ENCODE results near the gene INTS1. TPM values are rescaled to one million over a fixed set of nuclear protein-coding genes. Genes with fewer than 3 reads are reported as not detected.

Gene INTS1
- total and polyA plus RNA-seq, 4 donors: 31.2 to 121 (median 46.0) TPM

DNA sequence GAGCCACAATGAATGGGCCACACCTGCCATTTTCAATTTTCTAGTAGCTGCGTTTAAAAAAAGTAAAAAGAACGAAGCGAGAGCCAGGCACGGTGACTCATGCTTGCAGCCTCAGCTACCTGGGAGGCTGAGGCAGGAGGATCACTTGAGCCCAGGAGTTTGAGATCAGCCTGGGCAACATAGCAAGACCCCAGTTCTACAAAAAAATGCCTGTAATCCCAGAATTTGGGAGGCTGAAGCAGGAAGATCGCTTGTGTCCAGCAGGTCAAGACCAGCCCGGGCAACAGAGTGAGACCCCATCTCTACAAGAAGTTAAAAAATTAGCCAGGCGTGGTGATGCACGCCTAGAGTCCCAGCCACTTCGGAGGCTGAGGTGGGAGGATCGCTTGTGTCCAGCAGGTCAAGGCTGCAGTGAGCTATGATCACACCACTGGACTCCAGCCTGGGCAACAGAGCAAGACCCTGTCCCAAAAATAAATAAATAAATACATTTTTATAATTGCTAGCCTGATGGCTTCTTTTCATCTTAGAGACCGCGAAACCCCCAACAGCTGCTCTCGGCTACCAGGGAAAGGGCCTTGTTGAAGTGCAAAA lies 77.0 kb downstream of the INTS1 start:
- peaks cover 0 to 20% (median 2%) of the 10 kb centered on the region in 3 donors for H3K27me3 ChIP-seq (ENCODE audit: control insufficient read depth in 3 of 3, insufficient read depth in 3 of 3, low read length in 2 of 3)
- no peak overlapping the region for H3K9ac ChIP-seq (ENCODE audit: insufficient read depth in 1 of 2, low read length in 2 of 2)
- H3K27ac ChIP-seq (ENCODE audit: low read depth in 1 of 2, low read length in 1 of 2): no peak overlapping the region
- H3K4me1 ChIP-seq (ENCODE audit: control insufficient read depth in 5 of 5, insufficient read depth in 5 of 5, low read length in 5 of 5): peaks cover 0 to 8% (median 0%) of the 10 kb centered on the region in 5 donors
- H3K9me3 ChIP-seq (ENCODE audit: control insufficient read depth in 4 of 4, insufficient read depth in 3 of 4, low read length in 3 of 4): peaks cover 0 to 4% (median 0%) of the 10 kb centered on the region in 4 donors
- 91 to 92% methylated on average over 13 of the region's 13 CpGs for WGBS, 2 donors
- TF ChIP-seq, protein P1, sequence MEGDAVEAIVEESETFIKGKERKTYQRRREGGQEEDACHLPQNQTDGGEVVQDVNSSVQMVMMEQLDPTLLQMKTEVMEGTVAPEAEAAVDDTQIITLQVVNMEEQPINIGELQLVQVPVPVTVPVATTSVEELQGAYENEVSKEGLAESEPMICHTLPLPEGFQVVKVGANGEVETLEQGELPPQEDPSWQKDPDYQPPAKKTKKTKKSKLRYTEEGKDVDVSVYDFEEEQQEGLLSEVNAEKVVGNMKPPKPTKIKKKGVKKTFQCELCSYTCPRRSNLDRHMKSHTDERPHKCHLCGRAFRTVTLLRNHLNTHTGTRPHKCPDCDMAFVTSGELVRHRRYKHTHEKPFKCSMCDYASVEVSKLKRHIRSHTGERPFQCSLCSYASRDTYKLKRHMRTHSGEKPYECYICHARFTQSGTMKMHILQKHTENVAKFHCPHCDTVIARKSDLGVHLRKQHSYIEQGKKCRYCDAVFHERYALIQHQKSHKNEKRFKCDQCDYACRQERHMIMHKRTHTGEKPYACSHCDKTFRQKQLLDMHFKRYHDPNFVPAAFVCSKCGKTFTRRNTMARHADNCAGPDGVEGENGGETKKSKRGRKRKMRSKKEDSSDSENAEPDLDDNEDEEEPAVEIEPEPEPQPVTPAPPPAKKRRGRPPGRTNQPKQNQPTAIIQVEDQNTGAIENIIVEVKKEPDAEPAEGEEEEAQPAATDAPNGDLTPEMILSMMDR (IDR thresholded peaks at IDR 0.05; ENCODE audit: control extremely low read depth, extremely low read depth): no peak
- DNase-seq: no peak
- ATAC-seq (ENCODE audit: insufficient read depth, low FRiP score): no peak
- H3K36me3 ChIP-seq (ENCODE audit: control insufficient read depth in 4 of 4, insufficient read depth in 4 of 4, low read length in 4 of 4): no peaks in the 10 kb centered on the region
- H3K4me3 ChIP-seq: no peak overlapping the region

DNA sequence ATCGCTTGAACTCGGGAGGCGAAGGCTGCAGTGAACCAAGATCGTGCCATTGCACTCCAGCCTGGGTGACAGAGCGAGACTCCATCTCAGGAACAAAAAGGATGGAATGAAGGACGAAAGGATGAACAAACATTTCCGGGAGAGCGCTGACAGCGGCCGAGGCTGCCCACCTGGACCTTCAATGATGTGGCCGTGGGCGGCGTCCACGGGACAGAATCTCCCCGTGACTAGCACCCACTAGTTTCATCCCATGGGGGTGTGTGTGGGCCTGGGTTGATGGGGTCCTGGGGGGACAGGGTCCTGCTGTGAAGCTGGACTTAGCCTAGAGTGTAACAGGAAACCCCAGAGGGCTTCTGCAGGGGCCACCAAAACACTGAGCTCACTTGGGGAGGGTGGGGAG lies 77.7 kb downstream of the INTS1 start:
- TF ChIP-seq, protein P1 (IDR thresholded peaks at IDR 0.05; ENCODE audit: control extremely low read depth, extremely low read depth): no peak
- H3K9ac ChIP-seq (ENCODE audit: insufficient read depth in 1 of 2, low read length in 2 of 2): no peak overlapping the region
- 92 to 94% methylated on average over 15 of the region's 15 CpGs for WGBS, 2 donors
- ATAC-seq (ENCODE audit: insufficient read depth, low FRiP score): no peak
- H3K27ac ChIP-seq (ENCODE audit: low read depth in 1 of 2, low read length in 1 of 2): no peak overlapping the region
- DNase-seq: no peak
- no peak overlapping the region for H3K4me3 ChIP-seq
- peaks cover 0 to 16% (median 2%) of the 10 kb centered on the region in 3 donors for H3K27me3 ChIP-seq (ENCODE audit: control insufficient read depth in 3 of 3, insufficient read depth in 3 of 3, low read length in 2 of 3)
- no peaks in the 10 kb centered on the region for H3K36me3 ChIP-seq (ENCODE audit: control insufficient read depth in 4 of 4, insufficient read depth in 4 of 4, low read length in 4 of 4)
- H3K4me1 ChIP-seq (ENCODE audit: control insufficient read depth in 5 of 5, insufficient read depth in 5 of 5, low read length in 5 of 5): peaks cover 0 to 8% (median 0%) of the 10 kb centered on the region in 5 donors
- H3K9me3 ChIP-seq (ENCODE audit: control insufficient read depth in 4 of 4, insufficient read depth in 3 of 4, low read length in 3 of 4): peaks cover 0 to 4% (median 0%) of the 10 kb centered on the region in 4 donors

DNA sequence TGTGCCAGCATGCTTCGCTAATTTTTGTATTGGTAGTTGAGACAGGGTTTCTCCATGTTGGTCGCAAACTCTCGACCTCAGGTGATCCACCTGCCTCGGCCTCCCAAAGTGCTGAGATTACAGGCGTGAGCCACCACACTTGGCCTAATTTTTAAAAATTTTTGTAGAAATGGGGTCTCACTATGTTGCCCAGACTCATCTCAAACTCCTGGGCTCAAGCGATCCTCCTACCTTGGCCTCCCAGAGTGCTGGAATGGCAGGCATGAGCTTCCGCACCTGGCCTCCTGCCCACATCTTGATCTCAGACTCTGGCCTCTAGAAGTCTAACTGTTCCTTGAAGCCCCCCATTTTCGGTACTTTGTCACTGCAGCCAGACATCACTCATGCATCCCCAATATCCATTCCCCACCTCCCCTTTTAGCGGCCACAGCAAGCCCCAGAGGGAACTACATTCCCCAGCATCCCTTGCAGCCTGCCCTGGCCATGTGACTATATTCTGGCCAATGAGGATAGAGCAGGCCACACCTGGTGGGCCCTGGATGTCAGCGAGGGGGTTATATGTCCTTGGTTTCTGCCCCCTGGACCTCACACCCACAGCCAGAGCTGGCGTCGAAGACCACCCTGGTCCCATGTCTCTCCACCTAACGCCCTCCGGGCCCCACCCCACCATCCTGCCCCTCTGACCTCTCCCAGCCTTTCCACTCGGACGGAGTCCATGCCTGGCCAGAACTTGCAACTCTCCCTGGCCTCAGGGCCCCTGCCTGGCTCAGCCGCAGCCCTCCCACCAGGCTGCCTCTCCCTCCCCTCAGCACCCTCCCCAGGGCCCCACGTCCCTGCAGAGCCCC lies 78.7 kb downstream of the INTS1 start:
- no peak for DNase-seq
- H3K9me3 ChIP-seq (ENCODE audit: control insufficient read depth in 4 of 4, insufficient read depth in 3 of 4, low read length in 3 of 4): peaks cover 0 to 6% (median 0%) of the 10 kb centered on the region in 4 donors
- peaks cover 0 to 8% (median 0%) of the 10 kb centered on the region in 5 donors for H3K4me1 ChIP-seq (ENCODE audit: control insufficient read depth in 5 of 5, insufficient read depth in 5 of 5, low read length in 5 of 5)
- H3K9ac ChIP-seq (ENCODE audit: insufficient read depth in 1 of 2, low read length in 2 of 2): no peak overlapping the region
- TF ChIP-seq, protein P1 (IDR thresholded peaks at IDR 0.05; ENCODE audit: control extremely low read depth, extremely low read depth): no peak
- H3K27me3 ChIP-seq (ENCODE audit: control insufficient read depth in 3 of 3, insufficient read depth in 3 of 3, low read length in 2 of 3): peaks cover 0 to 12% (median 2%) of the 10 kb centered on the region in 3 donors
- H3K27ac ChIP-seq (ENCODE audit: low read depth in 1 of 2, low read length in 1 of 2): no peak overlapping the region
- no peak for ATAC-seq (ENCODE audit: insufficient read depth, low FRiP score)
- H3K36me3 ChIP-seq (ENCODE audit: control insufficient read depth in 4 of 4, insufficient read depth in 4 of 4, low read length in 4 of 4): no peaks in the 10 kb centered on the region
- 76 to 78% methylated on average over 18 of the region's 18 CpGs for WGBS, 2 donors
- no peak overlapping the region for H3K4me3 ChIP-seq

All from lung (tissue), 12 donors.